IPS DF 19.7 (cell line): Measurements from ENCODE around the gene IHH.

Experiments used
- DNase-seq: peaks from one replicate; pipeline ENCODE4 v3.0.0-alpha.2; 2013; ENCODE audit warnings: low read depth, low spot score

The IHH gene

GRCh38 chr2:219060821-219061791 is at the start of gene IHH:
IHH (minus strand) TSS chr2:219060921; CDS start chr2:219060467, 454 bp downstream.
- DNase-seq = no peak

- no peak for DNase-seq
Measured at GRCh38 chr2:219109471-219109870, 48.8 kb upstream of the IHH start.

GRCh38 chr2:219107758-219108157 is 47.0 kb upstream of the IHH start:
- DNase-seq = no peak

GRCh38 chr2:219106251-219106650 is 45.5 kb upstream of the IHH start:
- DNase-seq = no peak

GRCh38 chr2:219104107-219105035 is 43.6 kb upstream of the IHH start:
- peak; percentile 54 for DNase-seq

- DNase-seq = no peak
Measured at GRCh38 chr2:219099329-219099728, 38.6 kb upstream of the IHH start.

- no peak for DNase-seq
Measured at GRCh38 chr2:219095406-219095935, 34.8 kb upstream of the IHH start.

GRCh38 chr2:219094171-219094570 is 33.5 kb upstream of the IHH start:
- DNase-seq = no peak

GRCh38 chr2:219090436-219091299 is 29.9 kb upstream of the IHH start:
- no peak for DNase-seq

GRCh38 chr2:219089330-219089729 is 28.6 kb upstream of the IHH start:
- no peak for DNase-seq

GRCh38 chr2:219087848-219088247 is 27.1 kb upstream of the IHH start:
- no peak for DNase-seq

- no peak for DNase-seq
Measured at GRCh38 chr2:219087361-219087760, 26.6 kb upstream of the IHH start.

- DNase-seq = no peak
Measured at GRCh38 chr2:219086196-219086595, 25.5 kb upstream of the IHH start.

GRCh38 chr2:219084791-219085190 is 24.1 kb upstream of the IHH start:
- DNase-seq = no peak

- no peak for DNase-seq
Measured at GRCh38 chr2:219082332-219082958, 21.7 kb upstream of the IHH start.

GRCh38 chr2:219081701-219082331 is 21.1 kb upstream of the IHH start:
- no peak for DNase-seq

GRCh38 chr2:219081096-219081495 is 20.4 kb upstream of the IHH start:
- DNase-seq = no peak

GRCh38 chr2:219079417-219079816 is 18.7 kb upstream of the IHH start:
- DNase-seq = no peak

GRCh38 chr2:219078951-219079350 is 18.2 kb upstream of the IHH start:
- DNase-seq = no peak

- no peak for DNase-seq
Measured at GRCh38 chr2:219078126-219078525, 17.4 kb upstream of the IHH start.
